ENCODE measurements around the gene HOOK1.

The HOOK1 gene

DNA sequence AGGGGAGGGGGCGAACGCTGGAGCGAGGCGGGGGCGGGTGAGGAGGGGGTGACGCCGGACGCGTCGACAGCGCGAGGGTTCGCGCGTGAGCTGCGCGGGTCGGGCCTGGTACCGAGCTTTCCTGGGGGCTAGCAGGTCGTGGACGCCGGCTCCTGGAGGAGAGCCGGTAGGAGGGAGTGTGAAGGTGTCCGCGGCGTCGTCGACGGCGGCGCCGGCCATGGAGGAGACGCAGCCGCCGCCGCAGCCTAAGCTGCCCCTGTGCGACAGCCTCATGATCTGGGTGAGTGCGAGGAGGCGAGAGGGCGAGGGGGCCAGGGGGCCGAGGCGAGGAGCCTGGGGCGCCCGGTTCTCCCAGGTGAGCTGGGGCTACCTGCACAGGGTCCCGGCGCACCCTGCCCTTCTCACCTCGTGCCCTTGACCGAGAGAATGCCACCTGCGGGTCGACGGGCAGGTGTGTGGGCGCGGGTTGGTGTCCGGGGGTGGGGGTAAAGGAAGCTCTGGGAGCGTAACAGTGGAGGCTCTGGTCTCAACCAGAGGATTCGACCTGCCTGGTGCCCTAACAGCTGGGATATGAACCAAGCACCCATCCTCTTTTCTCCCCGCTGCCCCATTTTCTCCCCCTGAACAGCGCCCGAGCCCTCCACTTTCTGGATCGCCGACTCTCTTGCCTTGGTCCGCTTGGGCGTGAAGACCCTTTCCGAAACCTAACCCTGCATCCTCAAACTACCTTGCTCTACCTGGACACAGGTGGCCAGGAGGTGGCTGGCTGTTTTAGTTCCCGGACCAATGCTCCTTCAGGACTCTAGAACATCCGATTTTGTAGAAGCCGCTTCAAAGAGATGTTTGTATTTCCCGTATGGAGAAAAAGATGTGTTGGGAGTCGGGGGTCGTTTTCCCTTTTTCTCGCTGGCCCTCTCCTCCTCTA is at the start of gene HOOK1:
HOOK1 (plus strand) TSS at position 49 of the 925 bp plus-strand sequence; CDS start at position 218, 169 bp downstream.
- no peak for DNase-seq

GRCh38 chr1:59765011-59765730 is 49.6 kb upstream of the HOOK1 start:
- no peak for DNase-seq

- no peak for DNase-seq
Measured at GRCh38 chr1:59766227-59766855, 48.4 kb upstream of the HOOK1 start.

GRCh38 chr1:59767119-59767518 is 47.6 kb upstream of the HOOK1 start:
- no peak for DNase-seq

GRCh38 chr1:59768792-59769735 is 45.7 kb upstream of the HOOK1 start:
- DNase-seq = no peak

GRCh38 chr1:59769736-59770095 is 45.0 kb upstream of the HOOK1 start:
- DNase-seq = no peak

GRCh38 chr1:59771361-59771760 is 43.4 kb upstream of the HOOK1 start:
- DNase-seq = no peak

DNA sequence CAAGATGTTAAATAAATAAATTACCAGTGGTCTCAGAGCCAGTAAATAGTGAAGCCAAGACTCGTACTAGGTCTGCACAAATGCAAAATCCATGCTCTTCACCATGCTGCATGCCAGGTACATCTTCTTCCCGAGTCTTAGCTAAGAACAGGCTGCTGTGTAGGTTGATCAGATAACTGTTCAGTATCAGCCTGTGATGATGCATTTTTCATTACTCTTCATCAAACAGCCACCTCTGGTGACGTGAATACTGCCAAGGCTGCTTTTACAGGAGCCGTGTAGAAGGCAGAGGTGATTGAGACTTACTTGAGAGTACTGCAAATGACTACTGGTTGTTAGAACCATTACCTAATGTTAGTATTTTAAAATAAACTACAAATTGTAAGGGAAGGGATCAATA is 39.3 kb upstream of the HOOK1 start:
- no peak for DNase-seq

DNA sequence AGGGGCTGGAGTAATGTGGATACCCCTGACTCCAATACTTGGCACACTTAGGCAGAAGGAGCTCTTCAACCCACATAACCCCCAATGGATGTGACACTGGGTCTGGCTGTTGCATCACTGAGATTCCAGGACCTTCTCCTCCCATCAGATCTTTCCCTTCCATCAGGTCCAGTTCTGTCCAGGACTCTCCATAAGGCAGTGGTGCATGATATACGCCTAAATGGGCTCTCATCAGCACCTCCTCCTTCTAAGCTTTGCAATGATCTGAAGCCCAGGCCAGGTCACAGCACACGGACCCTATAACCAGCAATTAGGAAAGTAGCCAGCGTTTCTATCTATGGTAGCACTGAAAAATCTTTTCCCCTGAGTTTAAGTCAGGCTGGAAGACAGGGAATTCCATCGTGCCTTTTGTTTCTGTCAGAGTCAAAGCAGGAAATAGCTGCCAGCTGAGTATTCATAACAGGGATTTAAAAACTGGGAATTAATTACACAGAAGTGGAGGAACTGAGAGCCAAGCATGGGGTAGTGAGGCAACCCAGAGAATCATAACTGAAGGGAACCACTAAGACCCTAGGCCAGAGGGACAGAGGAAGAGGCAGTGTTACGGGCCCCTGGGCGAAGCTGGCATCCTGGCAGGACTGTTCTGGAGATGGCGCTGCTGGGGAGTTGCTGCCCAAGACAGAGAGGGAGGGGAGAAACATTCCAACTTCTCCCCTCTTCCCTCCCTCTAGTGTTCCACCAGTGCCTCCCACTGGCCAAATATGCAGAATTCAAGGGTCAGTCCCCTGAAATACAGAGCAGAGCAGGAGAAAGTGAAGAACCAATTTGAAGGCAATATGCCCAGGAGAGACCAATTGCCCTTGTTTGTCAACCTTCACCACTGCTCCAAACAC is 37.5 kb upstream of the HOOK1 start:
- DNase-seq = no peak

DNA sequence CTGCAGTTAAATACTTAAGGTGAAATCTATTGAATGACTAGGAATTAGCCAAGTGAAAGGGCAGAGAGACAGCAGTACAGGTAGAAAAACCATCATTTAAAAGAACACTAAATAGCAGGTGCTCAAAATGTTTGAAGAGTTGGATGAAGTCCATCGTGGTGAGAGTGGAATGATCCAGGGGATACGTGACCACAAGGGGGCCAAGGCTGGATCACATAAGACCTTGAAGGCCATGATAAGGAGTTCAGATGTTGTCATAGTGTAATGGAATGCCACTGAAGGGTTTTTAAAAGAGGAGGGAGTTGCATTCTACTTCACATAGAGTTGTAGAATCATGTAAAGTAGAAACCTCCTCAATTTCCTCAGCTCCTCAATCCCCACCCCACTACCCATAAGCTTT is 34.8 kb upstream of the HOOK1 start:
- no peak for DNase-seq

DNA sequence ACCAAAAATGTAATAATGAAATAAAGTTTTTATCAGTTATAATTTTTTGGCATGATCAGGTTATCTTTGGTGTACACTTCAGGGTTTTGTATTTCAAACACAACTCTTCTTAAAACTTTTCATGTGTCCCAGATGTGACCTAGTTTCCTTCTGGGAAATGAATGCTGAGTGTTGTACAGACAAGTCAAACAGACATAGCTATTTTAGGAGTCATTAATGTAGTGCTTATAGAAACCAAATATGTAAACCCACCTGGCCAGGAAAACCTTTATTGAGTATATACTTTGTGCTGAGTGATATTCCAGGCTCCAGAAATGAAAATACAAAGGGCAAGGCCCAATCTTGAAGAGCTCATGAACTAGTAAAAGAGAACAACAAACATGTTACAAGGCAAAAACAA is 25.9 kb upstream of the HOOK1 start:
- no peak for DNase-seq

GRCh38 chr1:59798600-59798999 is 16.1 kb upstream of the HOOK1 start:
- no peak for DNase-seq

GRCh38 chr1:59803458-59804038 is 11.2 kb upstream of the HOOK1 start:
- no peak for DNase-seq

DNA sequence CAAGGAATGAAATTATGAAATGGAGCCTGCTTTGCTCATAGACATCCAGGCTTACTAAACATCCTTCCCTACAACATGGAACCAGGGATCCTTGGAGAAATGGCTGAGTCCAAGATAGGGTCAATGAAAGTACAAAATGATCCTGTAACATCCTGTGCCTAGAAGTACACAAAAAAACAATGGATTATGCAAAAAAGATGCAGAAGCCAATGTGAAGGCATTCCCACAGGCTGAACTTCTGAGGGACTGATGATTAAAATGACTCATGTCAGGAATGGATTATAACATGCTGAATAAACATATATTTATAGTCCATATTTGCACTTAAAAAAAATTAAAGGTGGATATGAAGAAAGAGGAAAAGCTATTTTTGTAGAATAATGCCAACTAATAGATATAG is 10.4 kb upstream of the HOOK1 start:
- no peak for DNase-seq

GRCh38 chr1:59805554-59805953 is 9.2 kb upstream of the HOOK1 start:
- DNase-seq = no peak

DNA sequence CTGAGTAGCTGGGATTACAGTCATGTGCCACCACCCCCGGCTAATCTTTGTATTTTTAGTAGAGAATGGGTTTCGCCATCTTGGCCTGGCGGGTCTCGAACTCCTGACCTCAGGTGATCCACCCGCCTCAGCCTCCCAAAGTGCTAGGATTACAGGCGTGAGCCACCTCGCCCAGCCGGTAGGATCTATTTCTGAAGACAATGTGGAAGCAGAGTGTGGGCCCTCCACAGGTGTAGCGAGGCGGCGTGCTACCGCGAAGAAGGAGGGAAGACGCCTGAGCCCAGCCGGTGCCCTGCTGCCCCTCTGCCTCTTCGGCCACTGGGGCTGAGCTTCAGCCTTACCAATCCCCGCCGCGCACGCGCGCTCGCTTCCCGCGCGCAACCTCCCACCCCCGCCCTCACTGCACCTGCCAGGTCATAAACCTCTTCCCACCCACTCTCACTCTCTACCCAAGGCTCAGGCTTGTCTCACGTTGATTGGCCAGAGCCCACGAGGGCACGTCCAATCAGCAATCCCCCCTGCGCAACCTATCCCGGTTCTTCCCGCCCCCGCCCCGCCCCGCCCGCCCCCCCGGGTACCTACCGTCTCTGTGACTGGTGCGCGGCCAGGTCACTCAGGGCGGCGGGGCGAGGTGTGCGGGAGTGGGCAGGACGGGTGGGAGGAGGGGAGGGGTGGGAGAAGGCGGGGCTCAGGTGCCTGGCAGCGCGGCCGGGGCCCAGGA is 409 bp upstream of the HOOK1 start:
- peak; percentile 79 for DNase-seq

GRCh38 chr1:59815892-59816291 is 1.1 kb downstream of the HOOK1 start:
- DNase-seq = no peak

GRCh38 chr1:59816318-59816878 is 1.6 kb downstream of the HOOK1 start:
- DNase-seq = no peak

GRCh38 chr1:59819566-59820438 is 5.1 kb downstream of the HOOK1 start:
- no peak for DNase-seq

All from activated CD4-positive, alpha-beta T cell treated with anti-CD3 and anti-CD28 coated beads, Interleukin-2, amount 50 U/mL, for 16 hours (primary cell).